Panc1 (cell line): ENCODE data around the gene CERKL.

ENCODE experiments used
- POLR2AphosphoS5 ChIP-seq: IDR thresholded peaks from 2 replicates; pipeline ENCODE4 v1.6.1; 2012; ENCODE audit warnings: mild to moderate bottlenecking, low read depth, low read length, moderate library complexity
- REST ChIP-seq, 2 experiments: IDR thresholded peaks; 2 replicates each; pipeline ENCODE4 v1.6.1; 2011 to 2012; ENCODE audit warnings: low read depth in 2 of 2, control low read depth in 1 of 2, low read length in 1 of 2, mild to moderate bottlenecking in 1 of 2, moderate library complexity in 1 of 2; ENCODE audit not compliant: insufficient read depth in 1 of 2
- SIN3A ChIP-seq: IDR thresholded peaks from 2 replicates; pipeline ENCODE4 v1.6.1; 2012; ENCODE audit warnings: low read depth, mild to moderate bottlenecking, low read length, moderate library complexity, borderline replicate concordance; ENCODE audit not compliant: insufficient read depth
- TF ChIP-seq, protein P1 (sequence below): fragments of 450-650 bp; IDR thresholded peaks from 2 replicates; pipeline ENCODE4 v1.5.1; 2017; ENCODE audit warnings: mild to moderate bottlenecking

DNA sequence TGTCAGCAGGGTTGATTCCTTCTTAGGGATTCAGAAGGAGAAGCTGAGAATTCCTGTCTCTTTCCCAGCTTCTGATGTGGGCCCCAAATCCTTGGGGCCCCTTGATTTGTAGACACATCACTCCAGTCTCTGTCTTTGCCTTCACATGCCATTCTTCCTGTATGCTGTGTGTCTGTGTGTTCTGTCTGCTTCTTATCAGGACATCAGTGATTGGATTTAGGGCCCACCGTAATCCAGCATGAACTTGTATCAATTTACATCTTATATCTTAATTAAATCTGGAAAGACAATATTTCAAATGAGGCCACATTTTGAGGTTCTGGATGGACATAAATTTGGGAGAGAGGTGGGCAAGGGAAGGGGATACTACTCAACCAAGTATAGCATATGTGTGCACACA, 13.7 kb upstream of the CERKL start:
- TF ChIP-seq, protein P1, sequence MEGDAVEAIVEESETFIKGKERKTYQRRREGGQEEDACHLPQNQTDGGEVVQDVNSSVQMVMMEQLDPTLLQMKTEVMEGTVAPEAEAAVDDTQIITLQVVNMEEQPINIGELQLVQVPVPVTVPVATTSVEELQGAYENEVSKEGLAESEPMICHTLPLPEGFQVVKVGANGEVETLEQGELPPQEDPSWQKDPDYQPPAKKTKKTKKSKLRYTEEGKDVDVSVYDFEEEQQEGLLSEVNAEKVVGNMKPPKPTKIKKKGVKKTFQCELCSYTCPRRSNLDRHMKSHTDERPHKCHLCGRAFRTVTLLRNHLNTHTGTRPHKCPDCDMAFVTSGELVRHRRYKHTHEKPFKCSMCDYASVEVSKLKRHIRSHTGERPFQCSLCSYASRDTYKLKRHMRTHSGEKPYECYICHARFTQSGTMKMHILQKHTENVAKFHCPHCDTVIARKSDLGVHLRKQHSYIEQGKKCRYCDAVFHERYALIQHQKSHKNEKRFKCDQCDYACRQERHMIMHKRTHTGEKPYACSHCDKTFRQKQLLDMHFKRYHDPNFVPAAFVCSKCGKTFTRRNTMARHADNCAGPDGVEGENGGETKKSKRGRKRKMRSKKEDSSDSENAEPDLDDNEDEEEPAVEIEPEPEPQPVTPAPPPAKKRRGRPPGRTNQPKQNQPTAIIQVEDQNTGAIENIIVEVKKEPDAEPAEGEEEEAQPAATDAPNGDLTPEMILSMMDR: no peak
- TF ChIP-seq REST (IDR thresholded peaks at IDR 0.05; ENCODE audit: insufficient read depth in 1 of 2, low read depth in 2 of 2, low read length in 1 of 2): no peak
- no peak for TF ChIP-seq SIN3A
- no peak for TF ChIP-seq POLR2AphosphoS5
